GM12874 (cell line): ENCODE data around the gene GNAL.

ENCODE experiments used
- TF ChIP-seq, protein P1 (sequence below): IDR thresholded peaks from 2 replicates; pipeline ENCODE4 v1.5.1; 2011; ENCODE audit warnings: low read depth, mild to moderate bottlenecking, control low read depth, low read length, moderate library complexity; ENCODE audit not compliant: insufficient read depth

The GNAL gene

DNA sequence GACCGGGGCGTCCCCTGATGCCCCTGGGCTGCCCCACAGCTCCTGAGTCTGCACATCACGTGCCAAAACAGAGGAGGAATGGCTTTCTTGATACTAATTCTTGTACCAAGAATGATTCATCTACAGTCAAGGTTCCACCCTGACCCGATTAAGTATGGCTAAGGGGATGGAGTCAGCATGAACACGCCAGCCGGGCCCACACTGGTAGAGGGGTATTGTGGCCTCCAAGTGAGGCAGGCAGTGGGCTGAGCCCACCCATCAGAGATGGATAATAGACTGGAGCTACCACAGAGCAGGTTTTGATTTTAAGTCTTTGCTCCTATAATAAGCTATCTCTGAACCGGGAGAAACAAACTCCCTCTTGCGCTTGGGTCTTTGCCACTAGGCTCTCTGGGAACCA lies 17.9 kb upstream of the GNAL start:
- TF ChIP-seq, protein P1, sequence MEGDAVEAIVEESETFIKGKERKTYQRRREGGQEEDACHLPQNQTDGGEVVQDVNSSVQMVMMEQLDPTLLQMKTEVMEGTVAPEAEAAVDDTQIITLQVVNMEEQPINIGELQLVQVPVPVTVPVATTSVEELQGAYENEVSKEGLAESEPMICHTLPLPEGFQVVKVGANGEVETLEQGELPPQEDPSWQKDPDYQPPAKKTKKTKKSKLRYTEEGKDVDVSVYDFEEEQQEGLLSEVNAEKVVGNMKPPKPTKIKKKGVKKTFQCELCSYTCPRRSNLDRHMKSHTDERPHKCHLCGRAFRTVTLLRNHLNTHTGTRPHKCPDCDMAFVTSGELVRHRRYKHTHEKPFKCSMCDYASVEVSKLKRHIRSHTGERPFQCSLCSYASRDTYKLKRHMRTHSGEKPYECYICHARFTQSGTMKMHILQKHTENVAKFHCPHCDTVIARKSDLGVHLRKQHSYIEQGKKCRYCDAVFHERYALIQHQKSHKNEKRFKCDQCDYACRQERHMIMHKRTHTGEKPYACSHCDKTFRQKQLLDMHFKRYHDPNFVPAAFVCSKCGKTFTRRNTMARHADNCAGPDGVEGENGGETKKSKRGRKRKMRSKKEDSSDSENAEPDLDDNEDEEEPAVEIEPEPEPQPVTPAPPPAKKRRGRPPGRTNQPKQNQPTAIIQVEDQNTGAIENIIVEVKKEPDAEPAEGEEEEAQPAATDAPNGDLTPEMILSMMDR = no peak

DNA sequence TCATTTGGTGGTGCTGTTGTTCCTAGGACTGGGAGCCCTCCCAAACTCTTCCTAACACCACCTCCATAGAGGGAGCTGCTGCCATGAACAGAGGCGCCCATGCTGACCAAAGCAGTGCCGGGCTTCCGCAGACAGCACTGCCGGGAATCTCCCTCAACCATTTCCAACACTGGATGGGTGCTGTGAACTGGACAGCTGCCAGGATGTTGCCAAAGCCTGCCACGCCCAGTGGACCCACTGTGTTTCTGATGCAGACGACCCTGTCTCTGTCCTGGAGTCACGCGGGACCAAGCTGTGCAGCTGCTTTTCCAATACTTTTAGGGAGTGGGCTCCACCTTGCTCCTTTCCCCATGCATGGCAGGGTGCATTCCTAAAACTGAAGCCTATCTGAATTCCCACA lies 16.9 kb upstream of the GNAL start:
- TF ChIP-seq, protein P1 = no peak

DNA sequence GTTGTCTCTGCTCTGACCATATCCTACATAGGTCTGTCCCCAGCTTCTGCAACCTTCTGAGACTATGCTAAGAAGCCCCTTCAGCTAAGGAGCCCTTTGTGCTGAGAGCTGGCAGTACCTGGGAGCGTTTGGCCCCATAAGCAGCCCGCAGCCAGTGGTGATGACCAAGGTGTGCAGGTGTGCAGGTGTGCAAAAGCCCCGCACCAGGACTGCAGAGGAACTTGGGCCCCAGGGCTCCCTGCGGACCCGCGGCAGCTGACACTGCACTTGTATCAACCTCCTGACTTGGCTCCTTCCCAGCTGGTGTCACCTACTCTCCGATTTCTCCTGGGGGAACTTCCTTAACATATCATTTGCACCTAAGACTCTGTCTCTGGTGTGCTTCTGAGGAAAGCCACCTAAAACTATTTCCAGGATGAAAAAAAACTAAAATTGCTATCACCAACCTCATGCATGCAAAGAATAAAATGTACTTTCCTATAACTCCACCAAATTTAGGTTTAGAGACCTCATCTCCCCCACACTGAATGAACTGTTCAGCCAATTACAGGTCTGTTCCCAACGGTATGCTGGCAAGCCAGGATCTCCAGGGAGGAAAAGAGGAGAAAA lies 16.1 kb upstream of the GNAL start:
- TF ChIP-seq, protein P1 = no peak

DNA sequence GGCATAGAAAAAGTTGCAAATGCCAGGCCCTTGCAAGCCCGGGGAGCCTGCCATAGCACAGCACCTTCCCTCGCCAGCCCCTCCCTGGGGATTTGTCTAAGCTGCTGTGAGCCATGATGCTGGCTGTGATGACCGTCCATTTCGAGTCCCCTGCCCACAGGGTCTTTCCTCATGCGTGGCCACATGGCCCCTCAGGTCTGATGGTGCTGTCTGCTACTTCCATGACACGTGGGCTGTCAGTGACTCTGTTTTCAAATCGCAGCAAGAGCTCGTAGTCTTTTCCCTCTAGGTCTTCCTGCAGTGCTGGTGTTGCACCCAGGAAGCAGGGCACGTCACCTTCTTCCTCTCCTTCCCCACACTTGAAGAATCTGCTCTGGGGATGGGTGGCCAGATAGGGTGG lies 15.5 kb upstream of the GNAL start:
- TF ChIP-seq, protein P1 = no peak

DNA sequence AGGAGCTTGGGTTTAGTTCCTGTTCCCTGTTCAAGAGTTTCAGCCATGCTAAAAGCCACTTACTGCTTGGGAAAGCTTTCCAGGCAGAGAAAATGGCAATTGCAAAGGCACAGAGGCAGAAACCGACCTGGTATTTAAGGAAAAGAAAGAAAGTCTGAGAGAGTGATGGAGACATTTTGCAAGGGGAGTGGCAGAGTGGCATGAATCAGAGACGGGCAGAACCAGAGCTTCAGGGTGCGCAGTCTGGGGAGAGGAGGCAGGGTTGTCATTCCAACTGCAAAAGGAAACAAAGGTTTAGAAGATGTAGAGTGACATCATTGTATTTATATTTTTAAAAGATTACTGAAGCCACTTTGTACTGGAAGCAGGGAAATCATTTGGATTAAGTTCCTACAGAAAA lies 14.9 kb upstream of the GNAL start:
- TF ChIP-seq, protein P1 = no peak

DNA sequence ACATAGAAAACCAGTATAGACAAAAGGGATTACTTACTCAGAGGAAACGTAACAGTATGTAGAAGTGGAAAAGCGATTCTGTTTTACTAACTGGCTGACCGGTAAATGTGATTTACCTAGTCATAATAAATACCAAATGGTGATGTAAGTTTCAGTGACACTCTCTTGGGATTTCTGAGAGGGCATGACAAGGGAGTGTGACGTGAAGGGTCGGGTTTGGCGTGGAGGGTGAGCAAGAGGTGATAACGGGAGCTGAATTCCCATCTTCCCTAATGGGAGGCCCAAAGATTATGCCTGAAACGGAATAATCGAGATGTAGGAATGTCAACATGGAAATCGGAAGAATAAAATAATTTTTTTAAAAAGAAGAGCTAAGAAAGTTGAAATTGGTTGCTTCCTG lies 12.7 kb upstream of the GNAL start:
- TF ChIP-seq, protein P1 = no peak

DNA sequence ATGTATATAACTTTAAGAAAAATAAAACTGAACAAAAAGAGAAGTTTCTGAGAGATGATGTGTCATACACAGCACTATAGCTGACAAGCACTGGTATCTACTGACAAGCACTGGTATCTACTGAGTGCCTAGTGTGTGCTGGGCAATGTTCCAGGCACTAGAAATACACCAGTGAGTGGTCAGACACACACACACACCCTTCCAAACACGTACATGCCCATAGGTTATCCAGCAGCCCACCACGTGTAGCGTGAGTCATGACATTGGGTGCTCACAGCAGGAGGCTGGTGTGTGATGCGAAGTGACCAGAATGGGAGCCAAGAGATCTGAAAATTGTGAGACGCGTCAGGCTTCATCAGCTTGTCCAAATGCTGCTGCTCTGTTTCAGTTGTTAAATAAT lies 12.2 kb upstream of the GNAL start:
- TF ChIP-seq, protein P1 = no peak
